COLO829 (cell line): ENCODE data around the gene C1GALT1C1.

ENCODE experiments used
- DNase-seq: peaks from one replicate; pipeline ENCODE4 v3.0.0; 2012; ENCODE audit warnings: low spot score

Gene C1GALT1C1

DNA sequence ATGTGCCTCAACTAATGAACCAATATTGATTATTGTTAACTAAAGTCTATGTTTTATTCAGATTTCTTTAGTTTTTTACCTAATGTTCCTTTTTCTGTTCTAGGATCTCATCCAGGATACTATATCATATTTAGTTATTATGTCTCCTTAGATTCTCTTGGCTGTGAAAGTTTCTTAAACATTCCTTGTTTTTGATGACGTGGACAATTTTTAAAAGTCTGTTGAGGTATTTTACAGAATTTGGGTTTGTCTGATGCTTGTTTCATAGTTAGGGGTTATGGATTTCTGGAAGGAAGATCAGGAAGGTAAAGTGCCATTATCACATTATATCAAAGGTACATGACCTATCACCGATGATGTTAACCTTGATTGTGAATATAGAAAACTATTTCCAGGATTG is 44.2 kb downstream of the C1GALT1C1 start:
- no peak for DNase-seq
